GM18519 (cell line): ENCODE measurements around the gene UBQLN3.

Experiments used
- ATAC-seq: cut with Tn5 transposase; IDR thresholded peaks from one replicate; pipeline ENCODE4 v1.9.1; 2021; ENCODE audit warnings: mild to moderate bottlenecking, moderate library complexity; ENCODE audit not compliant: unreplicated experiment, low FRiP score

The UBQLN3 gene

GRCh38 chr11:5507177-5507932 lies 2.4 kb downstream of the UBQLN3 start:
- ATAC-seq = no peak

GRCh38 chr11:5505363-5506048 lies 4.3 kb downstream of the UBQLN3 start:
- ATAC-seq = no peak

GRCh38 chr11:5504403-5504921 lies 5.3 kb downstream of the UBQLN3 start:
- no peak for ATAC-seq

- ATAC-seq = no peak
Measured at GRCh38 chr11:5500393-5500801, 9.4 kb downstream of the UBQLN3 start.

GRCh38 chr11:5499671-5500070 lies 10.1 kb downstream of the UBQLN3 start:
- no peak for ATAC-seq

GRCh38 chr11:5489576-5490357 lies 20.0 kb downstream of the UBQLN3 start:
- ATAC-seq = no peak

GRCh38 chr11:5488798-5489399 lies 20.9 kb downstream of the UBQLN3 start:
- ATAC-seq = no peak

GRCh38 chr11:5488385-5488784 lies 21.4 kb downstream of the UBQLN3 start, which contains the start of gene OR52D1:
OR52D1 (plus strand) TSS chr11:5488685; CDS start chr11:5488707, 22 bp downstream.
- ATAC-seq = no peak

GRCh38 chr11:5486421-5486820 lies 23.3 kb downstream of the UBQLN3 start:
- no peak for ATAC-seq

GRCh38 chr11:5486003-5486402 lies 23.8 kb downstream of the UBQLN3 start:
- ATAC-seq = no peak

- peak; percentile 92 for ATAC-seq
Measured at GRCh38 chr11:5476186-5476819, 33.5 kb downstream of the UBQLN3 start.

- no peak for ATAC-seq
Measured at GRCh38 chr11:5473921-5474320, 35.8 kb downstream of the UBQLN3 start.

GRCh38 chr11:5467527-5467926 lies 42.2 kb downstream of the UBQLN3 start:
- no peak for ATAC-seq

- ATAC-seq = no peak
Measured at GRCh38 chr11:5460983-5461621, 48.7 kb downstream of the UBQLN3 start.
